Endothelial cell (in vitro differentiated cells): ENCODE data around the gene SEMA7A. TPM values are rescaled to one million over a fixed set of nuclear protein-coding genes. Genes with fewer than 3 reads are reported as not detected.
"Not testable (repeated sequence)": the region's sequence is repeated elsewhere in the genome, so short reads cannot be mapped to it uniquely, and the experiment has no call there.

Experiments used
- DNase-seq: peaks from one replicate; pipeline ENCODE4 v3.0.0; 2021; ENCODE audit warnings: low spot score
- H3K27ac Mint-ChIP-seq: one replicate; pipeline ENCODE4 v1.8.0; 2021; ENCODE audit warnings: mixed read lengths, inconsistent platforms; ENCODE audit not compliant: unreplicated experiment
- H3K27me3 Mint-ChIP-seq: one replicate; pipeline ENCODE4 v1.8.0; 2021; ENCODE audit warnings: mild to moderate bottlenecking, moderate library complexity, mixed read lengths, inconsistent platforms; ENCODE audit not compliant: unreplicated experiment
- H3K36me3 Mint-ChIP-seq: one replicate; pipeline ENCODE4 v1.8.0; 2021; ENCODE audit warnings: mild to moderate bottlenecking, low read depth, mixed read lengths, inconsistent platforms; ENCODE audit not compliant: unreplicated experiment
- H3K4me1 Mint-ChIP-seq: one replicate; pipeline ENCODE4 v1.8.0; 2021; ENCODE audit warnings: mild to moderate bottlenecking, mixed read lengths, inconsistent platforms; ENCODE audit not compliant: unreplicated experiment
- H3K4me3 Mint-ChIP-seq: one replicate; pipeline ENCODE4 v1.8.0; 2021; ENCODE audit warnings: mild to moderate bottlenecking, mixed read lengths, inconsistent platforms; ENCODE audit not compliant: unreplicated experiment
- H3K9me3 Mint-ChIP-seq: one replicate; pipeline ENCODE4 v1.8.0; 2021; ENCODE audit warnings: mixed read lengths, inconsistent platforms; ENCODE audit not compliant: unreplicated experiment
- CTCF ChIP-seq: fragments of 200-600 bp; sonication (generic); IDR thresholded peaks from one replicate; pipeline ENCODE4 v1.5.0; 2021; ENCODE audit warnings: antibody characterized with exemption; ENCODE audit not compliant: unreplicated experiment
- microRNA-seq: library from miRNA; unstranded; fragments of <30 nt; microRNA quantifications from one replicate; pipeline ENCODE4, GENCODE V29; 2020; ENCODE audit not compliant: unreplicated experiment
- total RNA-seq: library from RNA; stranded (reverse); fragmentation: NEBNext Ultra II Directional; extraction: Animal tissue kit (Norgen Biotek cat#: 25700); gene quantifications from one replicate; pipeline ENCODE4 v1.2.1, GENCODE V29; 2021; ENCODE audit not compliant: unreplicated experiment

Gene SEMA7A
- total RNA-seq, 1 donor from 2014 or later: 41.4 TPM

GRCh38 chr15:74365598-74366445 is 67.9 kb downstream of the SEMA7A start:
- Mint-ChIP-seq H3K27ac (peak overlapping the region; percentile 70), H3K4me3 (peak overlapping the region; percentile 87), H3K4me1 (peaks cover 12% of the 10 kb centered on the region), H3K36me3 (no peaks in the 10 kb centered on the region), H3K27me3 (peaks cover 3% of the 10 kb centered on the region), H3K9me3 (no peaks in the 10 kb centered on the region)
- DNase-seq: peak; percentile 69
- TF ChIP-seq CTCF: no peak

GRCh38 chr15:74364936-74365597 is 68.7 kb downstream of the SEMA7A start:
- H3K4me3 Mint-ChIP-seq: peak overlapping the region; percentile 87
- no peak for DNase-seq
- TF ChIP-seq CTCF: no peak
- no peaks in the 10 kb centered on the region for H3K36me3 Mint-ChIP-seq
- peaks cover 3% of the 10 kb centered on the region for H3K27me3 Mint-ChIP-seq
- no peaks in the 10 kb centered on the region for H3K9me3 Mint-ChIP-seq
- peaks cover 12% of the 10 kb centered on the region for H3K4me1 Mint-ChIP-seq
- peak overlapping the region; percentile 70 for H3K27ac Mint-ChIP-seq

GRCh38 chr15:74362482-74362881 is 71.3 kb downstream of the SEMA7A start:
- no peaks in the 10 kb centered on the region for H3K36me3 Mint-ChIP-seq

GRCh38 chr15:74360855-74361254 is 72.9 kb downstream of the SEMA7A start:
- H3K27ac Mint-ChIP-seq, DNase-seq, H3K27me3 Mint-ChIP-seq, H3K4me3 Mint-ChIP-seq, H3K9me3 Mint-ChIP-seq, H3K36me3 Mint-ChIP-seq: not testable (repeated sequence)
- peaks cover 12% of the 10 kb centered on the region for H3K4me1 Mint-ChIP-seq

More at GRCh38 chr15:74362482-74362881, 71.3 kb downstream of the SEMA7A start:
- Mint-ChIP-seq H3K27ac (no peak overlapping the region), H3K4me1 (peaks cover 12% of the 10 kb centered on the region), H3K27me3 (peaks cover 3% of the 10 kb centered on the region), H3K4me3 (no peak overlapping the region), H3K9me3 (no peaks in the 10 kb centered on the region)
- TF ChIP-seq CTCF: no peak
- DNase-seq: no peak

- H3K27ac Mint-ChIP-seq, H3K4me1 Mint-ChIP-seq, DNase-seq, H3K36me3 Mint-ChIP-seq, H3K4me3 Mint-ChIP-seq, H3K27me3 Mint-ChIP-seq: not testable (repeated sequence)
- H3K9me3 Mint-ChIP-seq: peaks cover 11% of the 10 kb centered on the region
Measured at GRCh38 chr15:74359376-74359775, 74.4 kb downstream of the SEMA7A start.

Small RNAs within 50 kb of the gene (microRNA-seq; reads per million reads assigned to microRNA genes)
- gene MIR6881: 4.0 reads per million, percentile 44 among the genes with 10 or more reads in this experiment

Other genes with a start within 250 kb of the SEMA7A start
- gene STRA6, start 231.2 kb downstream of the SEMA7A start, total RNA-seq: 9.2 TPM
- gene CCDC33, start 197.6 kb downstream of the SEMA7A start, total RNA-seq: 0.51 TPM
- gene CYP11A1, start 66.3 kb downstream of the SEMA7A start, total RNA-seq: 0.82 TPM
- 79.9 TPM for gene UBL7, start 27.2 kb upstream of the SEMA7A start, total RNA-seq
- 70.0 TPM for gene ARID3B, start 107.3 kb upstream of the SEMA7A start, total RNA-seq
- 81.7 TPM for gene CLK3, start 181.9 kb upstream of the SEMA7A start, total RNA-seq